A673 (cell line): ENCODE data around the gene CUL7.

ENCODE experiments used
- CTCF ChIP-seq: fragments of 300-800, 200-600 bp; sonication (generic); conservative IDR thresholded peaks from 2 replicates; pipeline ENCODE4 v1.5.1; 2017; ENCODE audit warnings: low read depth, mild to moderate bottlenecking, antibody characterized with exemption, low read length, moderate library complexity, mixed read lengths
- EZH2 ChIP-seq: fragments of 200-600 bp; sonication (generic); IDR thresholded peaks from 2 replicates; pipeline ENCODE4 v1.6.1; 2017; ENCODE audit warnings: borderline replicate concordance, low read depth, mild to moderate bottlenecking, mixed read lengths, antibody characterized with exemption, low read length; ENCODE audit not compliant: poor library complexity, severe bottlenecking

GRCh38 chr6:43086022-43086658 lies 32.5 kb upstream of the CUL7 start:
- TF ChIP-seq CTCF (no peak), EZH2 (no peak)
